ENCODE measurements around the gene WHRN.

WHRN gene

DNA sequence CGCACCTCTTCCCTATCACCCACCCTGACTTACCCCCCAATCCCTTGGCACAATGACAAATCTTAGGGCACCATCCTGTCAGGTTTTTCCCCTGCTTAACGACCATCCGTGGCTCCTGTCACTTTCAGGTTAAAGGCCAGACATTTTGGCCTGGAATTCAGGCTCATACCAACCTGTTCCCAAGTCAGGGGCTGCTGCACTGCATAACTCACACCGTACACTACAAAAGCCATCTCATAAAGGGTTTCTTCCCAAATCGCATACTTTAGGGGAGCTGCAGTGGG is 110.0 kb downstream of the WHRN start:
- Histone ChIP-seq H3K9ac (ENCODE audit: low read length in 5 of 5) (peak overlapping the region in 3 of 5 donors; percentile 15 to 72 (median 58)), H3K27ac (ENCODE audit: low read depth, low read length) (peak overlapping the region; percentile 92), H3K27me3 (ENCODE audit: control insufficient read depth in 5 of 5, insufficient read depth in 4 of 5, low read length in 5 of 5) (no peaks in the 10 kb centered on the region), H3K9me3 (ENCODE audit: control insufficient read depth in 5 of 5, low read length in 5 of 5) (no peaks in the 10 kb centered on the region), H3K4me1 (ENCODE audit: control insufficient read depth in 5 of 5, insufficient read depth in 5 of 5, low read length in 5 of 5) (peaks cover 25 to 74% (median 59%) of the 10 kb centered on the region in 5 donors), H3K36me3 (ENCODE audit: control insufficient read depth in 5 of 5, insufficient read depth in 5 of 5, low read length in 5 of 5) (no peaks in the 10 kb centered on the region), H3K4me3 (ENCODE audit: low read depth in 1 of 5, low read length in 5 of 5) (peak overlapping the region in 4 of 5 donors; percentile 5 to 50 (median 43))

- peaks cover 27 to 80% (median 64%) of the 10 kb centered on the region in 5 donors for H3K4me1 ChIP-seq (ENCODE audit: control insufficient read depth in 5 of 5, insufficient read depth in 5 of 5, low read length in 5 of 5)
- H3K9ac ChIP-seq (ENCODE audit: low read length in 5 of 5) = peak overlapping the region in 3 of 5 donors; percentile 15 to 72 (median 58)
Observed at GRCh38 chr9:114394523-114395333, 110.5 kb downstream of the WHRN start.

DNA sequence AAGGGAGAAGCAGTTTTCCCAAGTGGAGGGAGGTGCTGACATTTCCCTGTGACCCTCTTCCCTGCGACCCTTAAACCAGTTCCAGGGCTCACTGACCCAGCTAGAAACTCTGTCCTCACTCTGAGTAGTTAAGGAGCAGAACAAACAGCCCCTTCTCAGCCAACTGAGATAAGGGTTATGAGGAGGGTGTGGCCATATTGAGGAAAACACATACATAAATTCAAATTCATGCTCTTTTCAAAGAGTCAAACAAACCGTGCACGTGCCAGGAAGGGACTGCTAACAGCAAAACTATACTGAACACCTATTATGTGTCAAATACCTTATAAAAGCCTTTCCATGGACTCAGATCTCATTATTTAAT is 112.5 kb downstream of the WHRN start:
- Histone ChIP-seq H3K9ac (ENCODE audit: low read length in 5 of 5) (peak overlapping the region in 4 of 5 donors; percentile 13 to 62 (median 42)), H3K9me3 (ENCODE audit: control insufficient read depth in 5 of 5, low read length in 5 of 5) (no peaks in the 10 kb centered on the region), H3K36me3 (ENCODE audit: control insufficient read depth in 5 of 5, insufficient read depth in 5 of 5, low read length in 5 of 5) (no peaks in the 10 kb centered on the region), H3K4me3 (ENCODE audit: low read depth in 1 of 5, low read length in 5 of 5) (peak overlapping the region in 4 of 5 donors; percentile 10 to 39 (median 15)), H3K27ac (ENCODE audit: low read depth, low read length) (peak overlapping the region; percentile 92), H3K27me3 (ENCODE audit: control insufficient read depth in 5 of 5, insufficient read depth in 4 of 5, low read length in 5 of 5) (no peaks in the 10 kb centered on the region), H3K4me1 (ENCODE audit: control insufficient read depth in 5 of 5, insufficient read depth in 5 of 5, low read length in 5 of 5) (peaks cover 34 to 93% (median 84%) of the 10 kb centered on the region in 5 donors)

More at GRCh38 chr9:114394523-114395333, 110.5 kb downstream of the WHRN start:
- Histone ChIP-seq H3K27me3 (ENCODE audit: control insufficient read depth in 5 of 5, insufficient read depth in 4 of 5, low read length in 5 of 5) (no peaks in the 10 kb centered on the region), H3K9me3 (ENCODE audit: control insufficient read depth in 5 of 5, low read length in 5 of 5) (no peaks in the 10 kb centered on the region), H3K36me3 (ENCODE audit: control insufficient read depth in 5 of 5, insufficient read depth in 5 of 5, low read length in 5 of 5) (no peaks in the 10 kb centered on the region), H3K4me3 (ENCODE audit: low read depth in 1 of 5, low read length in 5 of 5) (peak overlapping the region in 4 of 5 donors; percentile 5 to 50 (median 43)), H3K27ac (ENCODE audit: low read depth, low read length) (peak overlapping the region; percentile 92)

- Histone ChIP-seq H3K4me1 (ENCODE audit: control insufficient read depth in 5 of 5, insufficient read depth in 5 of 5, low read length in 5 of 5) (peaks cover 32 to 93% (median 86%) of the 10 kb centered on the region in 5 donors), H3K9ac (ENCODE audit: low read length in 5 of 5) (peak overlapping the region in 1 of 5 donors; percentile 15), H3K4me3 (ENCODE audit: low read depth in 1 of 5, low read length in 5 of 5) (no peak overlapping the region), H3K9me3 (ENCODE audit: control insufficient read depth in 5 of 5, low read length in 5 of 5) (no peaks in the 10 kb centered on the region), H3K36me3 (ENCODE audit: control insufficient read depth in 5 of 5, insufficient read depth in 5 of 5, low read length in 5 of 5) (no peaks in the 10 kb centered on the region), H3K27me3 (ENCODE audit: control insufficient read depth in 5 of 5, insufficient read depth in 4 of 5, low read length in 5 of 5) (no peaks in the 10 kb centered on the region), H3K27ac (ENCODE audit: low read depth, low read length) (peak overlapping the region; percentile 96)
Observed at GRCh38 chr9:114390952-114391351, 114.3 kb downstream of the WHRN start.

- Histone ChIP-seq H3K4me1 (ENCODE audit: control insufficient read depth in 5 of 5, insufficient read depth in 5 of 5, low read length in 5 of 5) (peaks cover 36 to 93% (median 86%) of the 10 kb centered on the region in 5 donors), H3K4me3 (ENCODE audit: low read depth in 1 of 5, low read length in 5 of 5) (peak overlapping the region in 2 of 5 donors; percentile 2 to 11), H3K27ac (ENCODE audit: low read depth, low read length) (peak overlapping the region; percentile 96), H3K9me3 (ENCODE audit: control insufficient read depth in 5 of 5, low read length in 5 of 5) (no peaks in the 10 kb centered on the region), H3K27me3 (ENCODE audit: control insufficient read depth in 5 of 5, insufficient read depth in 4 of 5, low read length in 5 of 5) (no peaks in the 10 kb centered on the region), H3K9ac (ENCODE audit: low read length in 5 of 5) (peak overlapping the region; percentile 8 to 86 (median 68)), H3K36me3 (ENCODE audit: control insufficient read depth in 5 of 5, insufficient read depth in 5 of 5, low read length in 5 of 5) (no peaks in the 10 kb centered on the region)
Observed at GRCh38 chr9:114389612-114390368, 115.5 kb downstream of the WHRN start.

- H3K9ac ChIP-seq (ENCODE audit: low read length in 5 of 5) = peak overlapping the region in 4 of 5 donors; percentile 62 to 87 (median 84)
- H3K27me3 ChIP-seq (ENCODE audit: control insufficient read depth in 5 of 5, insufficient read depth in 4 of 5, low read length in 5 of 5) = no peaks in the 10 kb centered on the region
- no peaks in the 10 kb centered on the region for H3K36me3 ChIP-seq (ENCODE audit: control insufficient read depth in 5 of 5, insufficient read depth in 5 of 5, low read length in 5 of 5)
- peak overlapping the region in 3 of 5 donors; percentile 76 to 85 (median 77) for H3K4me3 ChIP-seq (ENCODE audit: low read depth in 1 of 5, low read length in 5 of 5)
- peaks cover 36 to 95% (median 88%) of the 10 kb centered on the region in 5 donors for H3K4me1 ChIP-seq (ENCODE audit: control insufficient read depth in 5 of 5, insufficient read depth in 5 of 5, low read length in 5 of 5)
- no peaks in the 10 kb centered on the region for H3K9me3 ChIP-seq (ENCODE audit: control insufficient read depth in 5 of 5, low read length in 5 of 5)
- H3K27ac ChIP-seq (ENCODE audit: low read depth, low read length) = peak overlapping the region; percentile 96
Observed at GRCh38 chr9:114388764-114389375, 116.4 kb downstream of the WHRN start.

- H3K36me3 ChIP-seq (ENCODE audit: control insufficient read depth in 5 of 5, insufficient read depth in 5 of 5, low read length in 5 of 5) = no peaks in the 10 kb centered on the region
- H3K4me3 ChIP-seq (ENCODE audit: low read depth in 1 of 5, low read length in 5 of 5) = peak overlapping the region; percentile 75 to 85 (median 77)
- H3K9ac ChIP-seq (ENCODE audit: low read length in 5 of 5) = peak overlapping the region; percentile 40 to 87 (median 83)
- peaks cover 40 to 96% (median 93%) of the 10 kb centered on the region in 5 donors for H3K4me1 ChIP-seq (ENCODE audit: control insufficient read depth in 5 of 5, insufficient read depth in 5 of 5, low read length in 5 of 5)
- H3K27me3 ChIP-seq (ENCODE audit: control insufficient read depth in 5 of 5, insufficient read depth in 4 of 5, low read length in 5 of 5) = no peaks in the 10 kb centered on the region
- peak overlapping the region; percentile 96 for H3K27ac ChIP-seq (ENCODE audit: low read depth, low read length)
- H3K9me3 ChIP-seq (ENCODE audit: control insufficient read depth in 5 of 5, low read length in 5 of 5) = no peaks in the 10 kb centered on the region
Observed at GRCh38 chr9:114388357-114388682, 117.0 kb downstream of the WHRN start.

DNA sequence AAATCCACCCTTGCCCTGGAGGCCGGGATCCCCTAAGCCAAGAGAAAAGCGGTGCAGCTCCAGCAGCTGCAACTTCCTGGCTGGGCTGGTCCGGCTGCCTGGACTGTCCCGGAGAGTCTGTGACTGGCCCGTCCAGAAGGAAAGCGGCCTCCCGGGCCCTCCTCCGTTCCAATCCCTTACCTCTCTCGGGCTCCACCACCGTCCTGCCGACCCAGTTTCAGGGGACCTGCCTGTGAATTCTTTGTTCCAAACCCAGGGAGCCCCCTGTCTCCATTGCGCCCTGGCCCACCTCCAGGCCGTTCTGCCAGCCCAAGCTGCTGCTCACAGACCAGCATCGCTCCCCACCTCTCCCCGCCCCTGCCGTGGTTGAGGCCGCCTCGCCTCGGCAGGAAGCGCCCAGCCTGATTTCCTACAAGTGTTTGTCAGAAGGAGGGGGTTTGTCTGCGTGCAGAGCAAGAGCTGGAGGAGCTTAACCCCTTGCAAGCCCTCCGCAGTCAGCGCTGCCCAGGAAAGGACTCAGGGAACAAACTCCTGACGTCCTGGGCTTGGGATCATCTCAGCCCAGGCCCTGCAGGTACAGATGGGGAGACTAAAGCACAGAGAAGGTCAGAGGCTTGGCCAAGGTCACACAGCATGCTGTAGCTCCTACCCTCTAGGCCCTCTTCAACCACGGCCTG is 117.5 kb downstream of the WHRN start, which contains the start of gene AKNA:
Gene AKNA, minus strand, starts transcription at position 303 of the 677 bp plus-strand sequence. CDS start 6,649 bp downstream, outside the sequence.
- Histone ChIP-seq H3K4me1 (ENCODE audit: control insufficient read depth in 5 of 5, insufficient read depth in 5 of 5, low read length in 5 of 5) (peaks cover 42 to 98% (median 96%) of the 10 kb centered on the region in 5 donors), H3K4me3 (ENCODE audit: low read depth in 1 of 5, low read length in 5 of 5) (peak within 1 kb of the TSS; percentile 75 to 85 (median 77)), H3K9me3 (ENCODE audit: control insufficient read depth in 5 of 5, low read length in 5 of 5) (no peaks in the 10 kb centered on the region), H3K36me3 (ENCODE audit: control insufficient read depth in 5 of 5, insufficient read depth in 5 of 5, low read length in 5 of 5) (no peaks in the 10 kb centered on the region), H3K9ac (ENCODE audit: low read length in 5 of 5) (peak within 1 kb of the TSS; percentile 62 to 89 (median 86)), H3K27me3 (ENCODE audit: control insufficient read depth in 5 of 5, insufficient read depth in 4 of 5, low read length in 5 of 5) (no peaks in the 10 kb centered on the region), H3K27ac (ENCODE audit: low read depth, low read length) (peak within 1 kb of the TSS; percentile 96)

GRCh38 chr9:114386886-114387679 is 118.2 kb downstream of the WHRN start:
- H3K36me3 ChIP-seq (ENCODE audit: control insufficient read depth in 5 of 5, insufficient read depth in 5 of 5, low read length in 5 of 5) = peaks cover 0 to 1% (median 0%) of the 10 kb centered on the region in 5 donors
- H3K27me3 ChIP-seq (ENCODE audit: control insufficient read depth in 5 of 5, insufficient read depth in 4 of 5, low read length in 5 of 5) = no peaks in the 10 kb centered on the region
- peaks cover 40 to 99% (median 98%) of the 10 kb centered on the region in 5 donors for H3K4me1 ChIP-seq (ENCODE audit: control insufficient read depth in 5 of 5, insufficient read depth in 5 of 5, low read length in 5 of 5)
- peak overlapping the region; percentile 60 to 89 (median 86) for H3K9ac ChIP-seq (ENCODE audit: low read length in 5 of 5)
- no peaks in the 10 kb centered on the region for H3K9me3 ChIP-seq (ENCODE audit: control insufficient read depth in 5 of 5, low read length in 5 of 5)
- H3K4me3 ChIP-seq (ENCODE audit: low read depth in 1 of 5, low read length in 5 of 5) = peak overlapping the region; percentile 75 to 85 (median 77)
- H3K27ac ChIP-seq (ENCODE audit: low read depth, low read length) = peak overlapping the region; percentile 96
